Liver (tissue), 9 donors: Measurements from ENCODE around the gene TOP1. TPM values are rescaled to one million over a fixed set of nuclear protein-coding genes. Genes with fewer than 3 reads are reported as not detected.

Source experiments
- DNase-seq: peaks from one replicate; pipeline ENCODE4 v3.0.0-alpha.2; 2017; ENCODE audit warnings: low spot score
- H3K27ac ChIP-seq, 2 donors: one replicate each; pipeline ENCODE4 v1.7.0; 2013; ENCODE audit warnings: inconsistent platforms in 2 of 2, low read length in 2 of 2, control low read depth in 1 of 2, low read depth in 1 of 2, mild to moderate bottlenecking in 1 of 2
- H3K27me3 ChIP-seq, 4 donors: one replicate each; pipeline versions ENCODE4 v1.6.1 to v1.7.0; 2013; ENCODE audit warnings: low read length in 3 of 4, inconsistent platforms in 1 of 4, mild to moderate bottlenecking in 1 of 4, moderate library complexity in 1 of 4; ENCODE audit not compliant: control insufficient read depth in 4 of 4, insufficient read depth in 4 of 4
- H3K36me3 ChIP-seq, 4 donors: one replicate each; pipeline versions ENCODE4 v1.6.1 to v1.7.0; 2013; ENCODE audit warnings: low read length in 3 of 4, mild to moderate bottlenecking in 3 of 4, low read depth in 1 of 4, moderate library complexity in 1 of 4; ENCODE audit not compliant: control insufficient read depth in 4 of 4, insufficient read depth in 3 of 4
- H3K4me1 ChIP-seq, 4 donors: one replicate each; pipeline versions ENCODE4 v1.6.1 to v1.7.0; 2013; ENCODE audit warnings: low read length in 3 of 4, mild to moderate bottlenecking in 3 of 4, moderate library complexity in 1 of 4; ENCODE audit not compliant: control insufficient read depth in 4 of 4, insufficient read depth in 4 of 4
- H3K4me3 ChIP-seq, 3 donors: one replicate each; pipeline versions ENCODE4 v1.6.1 to v1.7.0; 2013; ENCODE audit warnings: low read length in 3 of 3, control low read depth in 1 of 3, low read depth in 1 of 3, mild to moderate bottlenecking in 1 of 3
- H3K9ac ChIP-seq, 2 donors: one replicate each; pipeline ENCODE4 v1.7.0; 2013; ENCODE audit warnings: low read length in 2 of 2, mild to moderate bottlenecking in 2 of 2, moderate library complexity in 2 of 2, control low read depth in 1 of 2, low read depth in 1 of 2
- H3K9me3 ChIP-seq, 4 donors: one replicate each; pipeline versions ENCODE4 v1.6.1 to v1.7.0; 2013; ENCODE audit warnings: low read length in 3 of 4; ENCODE audit not compliant: control insufficient read depth in 4 of 4
- EGR1 ChIP-seq, 2 donors: IDR thresholded peaks; 2 replicates each; pipeline ENCODE4 v1.6.1; 2016 to 2018; ENCODE audit warnings: antibody characterized with exemption in 2 of 2, low read depth in 2 of 2
- FOXA1 ChIP-seq: IDR thresholded peaks from 2 replicates; pipeline ENCODE4 v1.6.1; 2016; ENCODE audit warnings: antibody characterized with exemption
- FOXA2 ChIP-seq: IDR thresholded peaks from 2 replicates; pipeline ENCODE4 v1.6.1; 2016; ENCODE audit warnings: antibody characterized with exemption
- GABPA ChIP-seq, 2 donors: IDR thresholded peaks in 1 of 2; conservative IDR thresholded peaks in 1 of 2; 2 replicates each; pipeline ENCODE4 v1.6.1; 2016; ENCODE audit warnings: antibody characterized with exemption in 2 of 2, mild to moderate bottlenecking in 1 of 2, moderate library complexity in 1 of 2
- HNF4A ChIP-seq, 2 donors: conservative IDR thresholded peaks; 2 replicates each; pipeline ENCODE4 v1.6.1; 2016; ENCODE audit warnings: antibody characterized with exemption in 2 of 2, mild to moderate bottlenecking in 2 of 2
- HNF4G ChIP-seq: IDR thresholded peaks from 2 replicates; pipeline ENCODE4 v1.6.1; 2016; ENCODE audit warnings: antibody characterized with exemption
- JUND ChIP-seq, 2 donors: IDR thresholded peaks; 2 replicates each; pipeline ENCODE4 v1.6.1; 2016; ENCODE audit warnings: antibody characterized with exemption in 2 of 2
- NR2F2 ChIP-seq: IDR thresholded peaks from 2 replicates; pipeline ENCODE4 v1.6.1; 2016; ENCODE audit warnings: antibody characterized with exemption
- RAD21 ChIP-seq, 2 donors: IDR thresholded peaks; 2 replicates each; pipeline ENCODE4 v1.6.1; 2016; ENCODE audit warnings: antibody characterized with exemption in 2 of 2, mild to moderate bottlenecking in 2 of 2
- RXRA ChIP-seq, 2 donors: IDR thresholded peaks; 2 replicates each; pipeline ENCODE4 v1.6.1; 2017 to 2018; ENCODE audit warnings: antibody characterized with exemption in 2 of 2, mild to moderate bottlenecking in 1 of 2
- SP1 ChIP-seq: IDR thresholded peaks from 2 replicates; pipeline ENCODE4 v1.6.1; 2018; ENCODE audit warnings: antibody characterized with exemption, mild to moderate bottlenecking
- YY1 ChIP-seq: IDR thresholded peaks from 2 replicates; pipeline ENCODE4 v1.6.1; 2016; ENCODE audit warnings: antibody characterized with exemption, mild to moderate bottlenecking
- WGBS: extraction: QIAGEN DNeasy Blood & Tissue Kit; methylation state at CpG from one replicate; pipeline ENCODE4 v1.1.7; 2013; 5-methylcytosine and 5-hydroxymethylcytosine counted together
- polyA plus RNA-seq, 2 donors: library from polyadenylated mRNA; stranded (reverse) in 1 of 2; unstranded in 1 of 2; fragments of 200-250 nt in 1 of 2; fragments of >200 nt in 1 of 2; fragmentation: Nextera tagmentation in 1 of 2; extraction: Ambion mirVana in 1 of 2; gene quantifications; one replicate each; pipeline versions ENCODE4 v1.2.1 to v1.2.3, GENCODE V29; 2013 to 2015
- total RNA-seq, 2 donors: library from RNA; depleted of rRNA; stranded (reverse); fragments of >200 nt; gene quantifications; one replicate each; pipeline ENCODE4 v1.2.3, GENCODE V29; 2014
- TF ChIP-seq, protein P1 (sequence below): IDR thresholded peaks from 2 replicates; pipeline ENCODE4 v1.6.1; 2016; ENCODE audit warnings: antibody characterized with exemption, mild to moderate bottlenecking
- TF ChIP-seq, protein P2 (sequence below): IDR thresholded peaks from 2 replicates; pipeline ENCODE4 v1.6.1; 2016; ENCODE audit warnings: antibody characterized with exemption
- TF ChIP-seq, protein P3 (sequence below): IDR thresholded peaks from 2 replicates; pipeline ENCODE4 v1.6.1; 2016; ENCODE audit warnings: antibody characterized with exemption
- TF ChIP-seq, protein P4 (sequence below): fragments of 150-350 bp; IDR thresholded peaks from 2 replicates; pipeline ENCODE4 v1.5.1; 2017; ENCODE audit warnings: improper control_type of control experiment, low read depth, low read length; ENCODE audit not compliant: missing input control
- TF ChIP-seq, protein P5 (sequence below): IDR thresholded peaks from 2 replicates; pipeline ENCODE4 v1.6.1; 2016; ENCODE audit warnings: antibody characterized with exemption
- donor health status: healthy.
- donor health status: healthy.
- donor health status: healthy.
- donor health status: healthy.
- donor health status: healthy.

TOP1 gene
- total and polyA plus RNA-seq, 4 donors, result 13.7 to 62.1 (median 19.4) TPM

DNA sequence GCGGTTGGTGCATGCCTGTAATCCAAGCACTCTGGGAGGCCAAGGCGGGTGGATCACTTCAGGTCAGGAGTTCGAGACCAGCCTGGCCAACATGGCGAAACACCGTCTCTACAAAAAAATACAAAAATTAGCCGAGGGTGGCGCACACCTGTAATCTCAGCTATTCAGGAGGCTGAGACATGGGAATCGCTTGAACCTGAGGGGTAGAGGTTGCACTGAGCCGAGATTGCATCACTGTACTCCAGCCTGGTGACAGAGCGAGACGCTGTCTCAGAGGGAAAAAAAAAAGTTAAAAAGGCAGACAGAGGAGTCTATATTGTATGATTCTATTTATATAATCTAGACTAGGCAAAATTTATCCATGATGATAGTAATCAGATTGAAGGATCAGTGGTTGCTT is 81.4 kb downstream of the TOP1 start:
- TF ChIP-seq, protein P1, sequence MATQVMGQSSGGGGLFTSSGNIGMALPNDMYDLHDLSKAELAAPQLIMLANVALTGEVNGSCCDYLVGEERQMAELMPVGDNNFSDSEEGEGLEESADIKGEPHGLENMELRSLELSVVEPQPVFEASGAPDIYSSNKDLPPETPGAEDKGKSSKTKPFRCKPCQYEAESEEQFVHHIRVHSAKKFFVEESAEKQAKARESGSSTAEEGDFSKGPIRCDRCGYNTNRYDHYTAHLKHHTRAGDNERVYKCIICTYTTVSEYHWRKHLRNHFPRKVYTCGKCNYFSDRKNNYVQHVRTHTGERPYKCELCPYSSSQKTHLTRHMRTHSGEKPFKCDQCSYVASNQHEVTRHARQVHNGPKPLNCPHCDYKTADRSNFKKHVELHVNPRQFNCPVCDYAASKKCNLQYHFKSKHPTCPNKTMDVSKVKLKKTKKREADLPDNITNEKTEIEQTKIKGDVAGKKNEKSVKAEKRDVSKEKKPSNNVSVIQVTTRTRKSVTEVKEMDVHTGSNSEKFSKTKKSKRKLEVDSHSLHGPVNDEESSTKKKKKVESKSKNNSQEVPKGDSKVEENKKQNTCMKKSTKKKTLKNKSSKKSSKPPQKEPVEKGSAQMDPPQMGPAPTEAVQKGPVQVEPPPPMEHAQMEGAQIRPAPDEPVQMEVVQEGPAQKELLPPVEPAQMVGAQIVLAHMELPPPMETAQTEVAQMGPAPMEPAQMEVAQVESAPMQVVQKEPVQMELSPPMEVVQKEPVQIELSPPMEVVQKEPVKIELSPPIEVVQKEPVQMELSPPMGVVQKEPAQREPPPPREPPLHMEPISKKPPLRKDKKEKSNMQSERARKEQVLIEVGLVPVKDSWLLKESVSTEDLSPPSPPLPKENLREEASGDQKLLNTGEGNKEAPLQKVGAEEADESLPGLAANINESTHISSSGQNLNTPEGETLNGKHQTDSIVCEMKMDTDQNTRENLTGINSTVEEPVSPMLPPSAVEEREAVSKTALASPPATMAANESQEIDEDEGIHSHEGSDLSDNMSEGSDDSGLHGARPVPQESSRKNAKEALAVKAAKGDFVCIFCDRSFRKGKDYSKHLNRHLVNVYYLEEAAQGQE, result no peak
- TF ChIP-seq, protein P2, sequence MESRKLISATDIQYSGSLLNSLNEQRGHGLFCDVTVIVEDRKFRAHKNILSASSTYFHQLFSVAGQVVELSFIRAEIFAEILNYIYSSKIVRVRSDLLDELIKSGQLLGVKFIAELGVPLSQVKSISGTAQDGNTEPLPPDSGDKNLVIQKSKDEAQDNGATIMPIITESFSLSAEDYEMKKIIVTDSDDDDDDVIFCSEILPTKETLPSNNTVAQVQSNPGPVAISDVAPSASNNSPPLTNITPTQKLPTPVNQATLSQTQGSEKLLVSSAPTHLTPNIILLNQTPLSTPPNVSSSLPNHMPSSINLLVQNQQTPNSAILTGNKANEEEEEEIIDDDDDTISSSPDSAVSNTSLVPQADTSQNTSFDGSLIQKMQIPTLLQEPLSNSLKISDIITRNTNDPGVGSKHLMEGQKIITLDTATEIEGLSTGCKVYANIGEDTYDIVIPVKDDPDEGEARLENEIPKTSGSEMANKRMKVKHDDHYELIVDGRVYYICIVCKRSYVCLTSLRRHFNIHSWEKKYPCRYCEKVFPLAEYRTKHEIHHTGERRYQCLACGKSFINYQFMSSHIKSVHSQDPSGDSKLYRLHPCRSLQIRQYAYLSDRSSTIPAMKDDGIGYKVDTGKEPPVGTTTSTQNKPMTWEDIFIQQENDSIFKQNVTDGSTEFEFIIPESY, result no peak
- no peak for TF ChIP-seq JUND (IDR thresholded peaks at IDR 0.05)
- no peak for TF ChIP-seq FOXA2
- TF ChIP-seq HNF4A (conservative IDR thresholded peaks at IDR 0.05), result no peak
- no peak for TF ChIP-seq RXRA (IDR thresholded peaks at IDR 0.05)
- TF ChIP-seq SP1, result no peak
- no peak for TF ChIP-seq RAD21 (IDR thresholded peaks at IDR 0.05)
- TF ChIP-seq, protein P3, sequence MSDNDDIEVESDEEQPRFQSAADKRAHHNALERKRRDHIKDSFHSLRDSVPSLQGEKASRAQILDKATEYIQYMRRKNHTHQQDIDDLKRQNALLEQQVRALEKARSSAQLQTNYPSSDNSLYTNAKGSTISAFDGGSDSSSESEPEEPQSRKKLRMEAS, result no peak
- TF ChIP-seq HNF4G, result no peak
- TF ChIP-seq, protein P4, sequence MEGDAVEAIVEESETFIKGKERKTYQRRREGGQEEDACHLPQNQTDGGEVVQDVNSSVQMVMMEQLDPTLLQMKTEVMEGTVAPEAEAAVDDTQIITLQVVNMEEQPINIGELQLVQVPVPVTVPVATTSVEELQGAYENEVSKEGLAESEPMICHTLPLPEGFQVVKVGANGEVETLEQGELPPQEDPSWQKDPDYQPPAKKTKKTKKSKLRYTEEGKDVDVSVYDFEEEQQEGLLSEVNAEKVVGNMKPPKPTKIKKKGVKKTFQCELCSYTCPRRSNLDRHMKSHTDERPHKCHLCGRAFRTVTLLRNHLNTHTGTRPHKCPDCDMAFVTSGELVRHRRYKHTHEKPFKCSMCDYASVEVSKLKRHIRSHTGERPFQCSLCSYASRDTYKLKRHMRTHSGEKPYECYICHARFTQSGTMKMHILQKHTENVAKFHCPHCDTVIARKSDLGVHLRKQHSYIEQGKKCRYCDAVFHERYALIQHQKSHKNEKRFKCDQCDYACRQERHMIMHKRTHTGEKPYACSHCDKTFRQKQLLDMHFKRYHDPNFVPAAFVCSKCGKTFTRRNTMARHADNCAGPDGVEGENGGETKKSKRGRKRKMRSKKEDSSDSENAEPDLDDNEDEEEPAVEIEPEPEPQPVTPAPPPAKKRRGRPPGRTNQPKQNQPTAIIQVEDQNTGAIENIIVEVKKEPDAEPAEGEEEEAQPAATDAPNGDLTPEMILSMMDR, result no peak
- no peak for TF ChIP-seq GABPA (IDR thresholded peaks at IDR 0.05 in 1 of 2, conservative IDR thresholded peaks at IDR 0.05 in 1 of 2)
- TF ChIP-seq, protein P5, sequence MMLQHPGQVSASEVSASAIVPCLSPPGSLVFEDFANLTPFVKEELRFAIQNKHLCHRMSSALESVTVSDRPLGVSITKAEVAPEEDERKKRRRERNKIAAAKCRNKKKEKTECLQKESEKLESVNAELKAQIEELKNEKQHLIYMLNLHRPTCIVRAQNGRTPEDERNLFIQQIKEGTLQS, result no peak
- no peak for TF ChIP-seq NR2F2
- H3K27ac ChIP-seq, result no peak overlapping the region
- WGBS, result 96% methylated on average over 11 of the region's 11 CpGs
- H3K4me3 ChIP-seq, result no peak overlapping the region
- no peaks in the 10 kb centered on the region for H3K4me1 ChIP-seq
- DNase-seq, result no peak
- no peaks in the 10 kb centered on the region for H3K9me3 ChIP-seq
- no peaks in the 10 kb centered on the region for H3K27me3 ChIP-seq
- peaks cover 9 to 37% (median 29%) of the 10 kb centered on the region in 4 donors for H3K36me3 ChIP-seq
- H3K9ac ChIP-seq, result no peak overlapping the region

DNA sequence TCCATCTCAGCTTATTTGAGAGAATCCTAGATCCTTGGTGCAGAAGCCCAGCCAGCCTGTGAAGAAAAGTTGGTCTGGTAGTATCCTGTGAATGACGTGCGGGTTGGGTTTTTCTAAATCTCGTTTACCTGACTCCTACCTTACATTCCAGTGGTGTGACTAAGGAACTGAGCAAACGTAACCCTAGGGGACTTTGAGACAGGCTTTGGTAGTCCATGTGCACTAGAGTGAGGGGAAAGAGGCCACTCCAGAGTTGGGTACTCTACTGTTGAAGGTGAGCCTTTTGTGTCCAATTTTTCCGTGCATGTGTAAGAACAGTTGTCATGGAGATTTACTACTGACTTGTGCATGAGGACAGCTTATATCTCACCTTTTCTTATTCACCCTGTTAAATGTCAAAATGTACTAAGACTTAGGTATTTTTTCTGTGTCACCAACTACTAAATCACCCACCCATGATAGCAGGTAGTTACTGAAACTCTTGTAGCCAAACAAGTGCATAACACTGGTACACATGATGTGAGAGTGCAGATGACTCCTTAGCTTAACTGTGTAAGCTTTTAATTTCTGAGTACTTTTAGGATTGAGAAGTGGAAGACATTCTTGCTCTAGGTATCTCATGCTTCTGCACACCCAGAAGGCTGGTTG is 82.4 kb downstream of the TOP1 start:
- Histone ChIP-seq H3K9ac (no peak overlapping the region), H3K4me3 (no peak overlapping the region), H3K9me3 (no peaks in the 10 kb centered on the region), H3K4me1 (no peaks in the 10 kb centered on the region), H3K36me3 (peaks cover 9 to 47% (median 38%) of the 10 kb centered on the region in 4 donors), H3K27ac (no peak overlapping the region), H3K27me3 (no peaks in the 10 kb centered on the region)
- TF ChIP-seq FOXA1 (no peak), SP1 (no peak), GABPA (IDR thresholded peaks at IDR 0.05 in 1 of 2, conservative IDR thresholded peaks at IDR 0.05 in 1 of 2) (no peak), JUND (IDR thresholded peaks at IDR 0.05) (no peak), YY1 (no peak), EGR1 (IDR thresholded peaks at IDR 0.05; ENCODE audit: low read depth in 2 of 2) (no peak), HNF4G (no peak)
- TF ChIP-seq, protein P5, result no peak
- TF ChIP-seq, protein P1, result no peak
- TF ChIP-seq, protein P2, result no peak
- 85% methylated on average over 5 of the region's 5 CpGs for WGBS
- no peak for DNase-seq
